Ecto neural progenitor cell (in vitro differentiated cells): Measurements from ENCODE around the gene RAD51B.
"Not testable (repeated sequence)": the region's sequence is repeated elsewhere in the genome, so short reads cannot be mapped to it uniquely, and the experiment has no call there.

ENCODE experiments used
- DNase-seq: peaks from one replicate; pipeline ENCODE4 v3.0.0-alpha.2; 2018; ENCODE audit warnings: low spot score

The RAD51B gene

GRCh38 chr14:68753690-68754089 lies 934.1 kb downstream of the RAD51B start:
- no peak for DNase-seq

GRCh38 chr14:68755016-68755353 lies 935.4 kb downstream of the RAD51B start:
- no peak for DNase-seq

DNA sequence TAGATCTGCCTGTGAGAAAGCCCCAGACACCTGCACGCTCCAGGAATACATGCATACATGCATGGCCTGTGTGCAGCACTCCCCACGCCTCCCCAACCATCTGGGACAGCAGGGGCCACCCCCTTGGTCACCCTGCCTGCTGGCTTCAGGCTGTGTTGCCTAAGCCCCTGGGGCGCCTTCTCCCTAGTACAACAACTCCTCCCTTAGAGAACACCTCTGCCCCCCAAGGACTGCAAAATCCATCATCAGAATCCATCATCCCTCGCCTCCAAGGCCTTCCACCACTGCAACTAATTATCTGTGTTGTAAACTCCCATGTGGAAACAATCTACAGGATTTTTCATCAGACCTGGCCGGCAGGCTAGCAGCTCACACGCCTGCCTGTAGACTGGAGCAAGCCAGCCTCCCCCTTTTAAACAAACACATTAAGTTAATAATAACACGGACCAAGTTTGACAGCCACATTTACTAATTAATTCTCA lies 936.5 kb downstream of the RAD51B start:
- DNase-seq = no peak

- DNase-seq = no peak
Measured at GRCh38 chr14:68756734-68757133, 937.2 kb downstream of the RAD51B start.

DNA sequence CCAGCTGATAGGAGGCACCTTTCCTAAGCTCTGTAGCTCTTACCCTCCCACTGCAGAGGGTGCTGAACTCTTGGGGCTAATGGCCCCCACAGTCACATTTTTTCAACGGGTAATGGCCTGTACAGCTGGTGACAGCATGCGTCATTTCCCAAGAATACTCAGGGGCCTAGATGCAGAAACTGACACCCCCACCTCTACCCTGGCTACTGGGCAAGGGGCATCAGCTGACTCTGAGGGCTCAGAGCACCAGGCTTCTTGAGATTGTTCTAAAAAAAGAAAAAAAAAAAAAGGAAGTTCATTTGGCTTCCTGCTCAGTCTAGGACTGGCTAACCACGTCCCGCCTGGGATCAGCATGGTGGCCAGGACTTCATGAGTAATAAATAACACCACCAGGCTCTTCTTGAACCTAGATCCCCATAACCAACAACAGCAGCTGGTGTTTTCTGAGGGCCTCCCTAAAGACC lies 938.1 kb downstream of the RAD51B start:
- DNase-seq = no peak

- DNase-seq = no peak
Measured at GRCh38 chr14:68758301-68758700, 938.7 kb downstream of the RAD51B start.

- DNase-seq = no peak
Measured at GRCh38 chr14:68759017-68759560, 939.5 kb downstream of the RAD51B start.

DNA sequence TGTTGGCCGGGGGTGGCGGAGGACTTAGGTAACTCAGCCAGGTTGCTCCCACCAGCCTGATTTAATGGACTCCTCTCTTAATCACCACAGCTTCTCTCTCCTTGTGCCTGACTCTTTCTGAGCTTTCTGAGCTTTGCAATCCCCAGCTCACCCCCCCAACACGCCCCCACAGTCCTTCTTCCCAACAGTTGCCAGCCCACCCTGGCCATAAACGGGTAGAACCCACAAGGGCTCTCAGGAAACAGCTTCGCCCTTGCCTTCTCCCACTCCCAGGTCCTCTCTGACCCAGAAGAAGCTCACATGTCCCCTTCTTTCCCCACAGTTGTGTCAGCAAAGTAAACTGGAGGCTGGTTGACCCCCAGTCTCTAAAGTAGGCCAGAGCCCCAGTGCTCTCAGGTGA lies 940.4 kb downstream of the RAD51B start:
- DNase-seq = no peak

DNA sequence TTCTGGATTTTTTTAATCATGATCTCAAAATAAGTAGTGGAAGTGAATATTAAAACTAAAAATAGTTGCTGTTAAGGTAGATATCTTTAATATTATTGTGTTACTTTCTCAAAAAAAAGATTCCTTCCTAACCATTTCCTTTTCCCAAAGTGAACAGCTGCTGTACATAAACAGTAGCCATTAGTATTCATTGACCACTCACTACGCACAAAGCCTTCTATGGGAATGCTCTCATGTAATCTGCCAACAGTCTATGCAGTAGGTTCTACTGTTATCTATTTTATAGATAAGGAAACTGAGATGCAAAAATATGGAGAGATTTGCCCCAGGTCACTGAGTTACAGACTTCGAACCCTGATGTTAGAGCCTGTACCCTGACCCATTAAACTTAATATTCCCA lies 941.2 kb downstream of the RAD51B start:
- DNase-seq = no peak

GRCh38 chr14:68761391-68761790 lies 941.8 kb downstream of the RAD51B start:
- DNase-seq = no peak

GRCh38 chr14:68762953-68763764 lies 943.6 kb downstream of the RAD51B start:
- peak; percentile 73 for DNase-seq

DNA sequence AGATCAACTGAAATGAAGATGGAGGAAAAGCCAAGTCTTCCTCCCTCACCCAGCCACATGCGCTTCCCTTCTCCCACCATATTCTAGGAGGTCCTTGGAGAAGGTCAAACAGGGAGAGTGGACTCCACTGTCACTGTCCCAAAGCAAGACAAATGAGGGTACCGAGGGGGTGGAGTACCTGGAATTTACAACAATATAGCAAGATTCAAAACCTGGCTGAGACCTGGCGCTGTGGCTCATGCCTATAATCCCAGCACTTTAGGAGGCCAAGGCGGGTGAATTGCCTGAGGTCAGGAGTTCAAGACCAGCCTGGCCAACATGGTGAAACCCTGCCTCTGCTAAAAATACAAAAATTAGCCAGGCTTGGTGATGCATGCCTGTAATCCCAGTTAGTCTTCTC lies 944.3 kb downstream of the RAD51B start:
- DNase-seq = not testable (repeated sequence)

DNA sequence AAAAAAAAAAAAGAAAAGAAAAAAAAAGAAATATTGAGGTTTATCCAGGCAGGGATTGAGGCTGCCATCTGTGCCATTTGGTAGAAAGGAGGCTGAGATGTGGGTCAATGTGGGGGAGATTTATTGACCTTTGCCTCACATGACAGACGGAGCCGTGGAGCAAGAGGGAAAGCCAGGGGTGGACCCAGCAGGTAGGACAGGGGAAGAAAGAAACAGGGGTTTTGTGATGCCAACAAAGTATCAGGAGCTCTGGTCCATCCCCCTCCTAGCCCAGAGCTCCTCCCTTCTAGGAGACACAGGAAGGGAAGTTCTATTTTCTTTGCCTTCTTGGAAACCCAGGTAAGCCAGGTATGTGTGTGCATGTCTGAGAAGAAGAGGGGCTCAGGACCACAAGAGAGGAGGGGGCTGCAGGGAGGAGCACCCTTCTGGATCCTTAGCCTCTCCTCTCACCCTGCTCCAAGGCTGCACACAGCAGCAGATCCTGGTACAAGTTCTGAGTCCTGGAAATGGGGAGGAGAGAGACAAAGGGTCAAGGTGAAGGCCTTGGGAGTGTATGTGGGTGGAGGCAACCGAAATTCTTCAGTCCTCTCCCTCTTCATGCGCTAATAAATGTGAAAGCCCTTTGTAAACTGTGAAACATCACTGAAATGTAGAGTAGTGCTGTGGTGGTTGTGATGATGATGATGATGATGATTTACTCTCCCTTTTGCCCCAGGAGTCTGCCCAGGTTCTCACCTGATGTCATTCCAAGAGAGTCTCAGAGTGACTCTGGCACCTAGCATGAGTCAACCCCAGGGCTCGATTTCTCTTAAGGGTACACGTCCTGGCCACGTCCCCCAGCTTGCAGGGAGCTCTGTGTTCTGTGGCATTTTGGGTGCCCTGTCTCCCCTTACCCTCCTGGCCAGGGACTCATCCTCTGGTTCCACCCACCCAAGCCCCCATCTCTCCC lies 947.0 kb downstream of the RAD51B start:
- no peak for DNase-seq

DNA sequence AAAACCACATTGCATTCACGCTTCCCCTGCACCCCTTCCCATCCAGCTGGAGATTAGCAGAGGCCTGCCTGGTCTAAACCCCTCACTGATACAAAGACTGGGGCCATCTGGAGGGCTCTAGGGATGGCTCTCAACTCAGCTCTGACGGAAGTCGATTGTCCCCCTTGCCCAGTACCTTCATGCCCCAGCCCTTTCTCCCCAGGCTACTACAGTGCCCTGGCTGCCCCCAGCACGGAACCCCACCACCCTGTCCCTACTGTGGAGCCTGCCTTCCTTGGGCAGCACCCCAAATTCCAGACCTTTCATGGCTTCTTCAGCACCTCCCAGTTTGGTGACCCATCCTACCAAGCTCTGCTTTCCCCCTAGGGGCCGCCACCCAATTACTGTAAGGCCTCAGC lies 947.7 kb downstream of the RAD51B start:
- no peak for DNase-seq

DNA sequence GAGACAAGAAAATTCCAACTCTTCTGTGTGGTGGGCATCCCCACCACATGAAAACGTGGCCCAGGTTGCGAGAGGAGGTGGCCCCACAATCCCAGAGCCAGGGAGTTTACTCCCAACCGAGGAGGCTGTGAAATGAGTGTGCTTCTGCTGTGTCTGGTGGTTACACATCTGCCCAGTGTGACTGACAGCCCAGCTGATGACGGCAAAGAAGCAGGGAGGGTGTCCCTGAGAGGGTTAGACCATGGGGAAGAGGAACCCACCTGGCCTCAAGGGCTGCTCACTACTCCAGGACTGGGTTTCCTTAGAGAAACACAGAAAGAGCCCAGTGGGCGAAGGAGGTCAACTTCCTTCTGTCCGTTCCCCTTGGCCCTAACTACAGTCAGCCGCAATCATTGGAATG lies 948.7 kb downstream of the RAD51B start:
- DNase-seq = no peak

DNA sequence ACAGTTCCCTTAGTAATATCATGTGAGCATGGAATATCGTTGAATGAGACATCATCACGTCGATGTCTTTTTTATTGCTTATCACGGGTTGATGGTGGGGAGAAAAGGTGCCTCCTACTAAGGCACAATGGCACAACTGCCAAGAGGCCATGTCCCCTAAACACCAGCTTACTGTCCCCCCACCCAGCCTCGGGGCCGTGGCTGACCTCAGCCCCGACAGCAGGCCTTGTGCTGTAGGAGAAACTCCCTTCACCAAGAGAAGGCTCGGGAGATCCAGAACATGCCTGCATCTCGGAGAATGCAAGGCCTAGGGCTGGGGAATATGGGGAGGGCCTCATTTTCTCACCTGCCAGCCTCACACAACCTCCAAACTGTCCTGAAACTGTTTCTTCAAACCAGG lies 950.5 kb downstream of the RAD51B start:
- DNase-seq = no peak

- DNase-seq = no peak
Measured at GRCh38 chr14:68770553-68771286, 951.1 kb downstream of the RAD51B start.

DNA sequence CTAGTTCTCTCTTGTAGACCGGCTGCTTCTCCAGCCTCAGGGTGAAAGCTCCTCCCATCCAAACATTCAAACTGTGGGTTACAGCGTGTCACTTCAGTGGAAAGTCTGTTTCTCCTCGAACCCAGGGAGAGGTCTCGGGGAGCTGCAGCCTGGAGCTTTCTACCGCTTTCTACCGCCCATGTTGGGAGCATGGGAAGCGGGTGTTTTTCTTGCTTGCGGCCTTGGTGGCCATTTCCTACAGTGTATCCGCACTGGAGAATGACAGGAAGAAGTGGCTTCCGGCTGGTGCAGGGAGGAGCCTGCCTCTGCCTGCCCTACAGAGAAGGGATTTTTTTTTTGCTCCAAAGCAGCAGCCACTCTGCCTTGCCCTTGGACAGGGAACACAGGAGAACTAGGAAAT lies 952.1 kb downstream of the RAD51B start:
- no peak for DNase-seq

DNA sequence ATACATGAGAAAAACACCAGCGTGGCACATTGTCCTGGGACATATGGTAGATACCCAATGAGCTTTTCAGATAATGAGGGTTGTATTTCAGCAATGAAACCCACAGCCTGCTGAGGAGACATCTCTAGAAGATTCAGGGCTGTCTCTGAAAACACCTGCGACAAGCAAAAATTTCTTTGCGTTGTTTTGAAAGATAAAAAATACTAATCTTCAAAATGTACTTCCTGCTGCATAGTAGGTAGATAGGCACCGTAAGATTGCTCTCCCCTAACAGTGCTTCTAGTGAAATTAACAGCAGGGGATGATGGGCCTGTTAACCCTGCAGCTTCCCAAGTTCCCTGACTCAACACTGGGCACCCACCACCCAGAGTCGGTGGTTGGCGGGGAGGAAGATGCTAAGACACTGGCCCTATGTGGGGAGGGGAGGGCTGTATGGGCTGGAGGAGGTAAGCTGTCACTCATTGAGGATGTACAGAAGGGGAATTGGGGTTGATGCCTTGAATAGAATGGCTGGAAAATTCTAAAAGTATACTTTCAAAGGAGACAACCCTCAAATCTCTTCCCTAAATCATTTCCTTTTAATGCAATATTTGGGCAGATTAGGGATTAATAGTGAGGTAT lies 953.3 kb downstream of the RAD51B start:
- no peak for DNase-seq

DNA sequence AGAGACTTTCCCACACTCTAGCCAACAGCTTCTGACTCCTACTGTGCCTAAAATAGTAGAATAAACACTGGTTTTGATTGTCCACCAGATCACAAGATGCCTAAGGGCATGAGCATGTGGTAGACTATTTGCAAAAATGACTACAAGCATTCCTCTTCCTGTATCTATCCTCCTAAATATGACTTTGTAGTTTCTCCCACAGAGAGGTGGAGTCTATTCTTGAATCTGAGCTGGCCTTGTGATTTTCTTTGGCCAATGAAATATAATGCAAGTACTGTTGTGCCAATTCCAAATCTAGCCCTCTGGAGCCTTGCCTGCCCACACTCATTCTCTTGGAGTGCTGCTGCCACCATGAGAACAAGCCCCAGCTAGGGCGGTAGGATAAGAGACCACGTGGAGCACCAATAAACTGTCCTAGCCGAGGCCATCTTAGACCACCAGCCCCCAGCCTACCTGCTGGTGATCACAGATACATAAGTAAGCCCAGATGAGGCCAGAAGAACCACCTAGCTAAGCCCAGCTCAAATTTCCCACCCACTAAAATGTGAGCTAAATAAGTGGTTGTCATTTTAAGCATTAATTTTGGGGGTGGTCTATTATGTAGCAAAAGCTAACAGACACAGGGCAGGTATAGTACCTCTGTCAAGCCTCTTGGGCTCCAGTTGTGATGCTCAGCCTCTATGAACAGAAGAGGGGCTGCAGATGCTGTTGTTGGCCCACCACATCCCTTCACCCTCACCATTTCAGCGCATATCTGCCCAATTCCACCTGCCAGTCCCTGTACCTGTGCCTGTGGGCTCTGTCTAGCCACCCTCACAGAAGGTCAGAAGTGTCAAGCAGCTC lies 955.4 kb downstream of the RAD51B start:
- DNase-seq = peak; percentile 31
